Lower leg skin (tissue), 4 donors: ENCODE data around the gene PKD2L2. TPM values are rescaled to one million over a fixed set of nuclear protein-coding genes. Genes with fewer than 3 reads are reported as not detected.

Experiments used
- DNase-seq, 2 donors: peaks; one replicate each; pipeline ENCODE4 v3.0.0-alpha.2; 2019; ENCODE audit warnings: low spot score in 2 of 2
- H3K4me3 ChIP-seq: fragments of 200-600 bp; sonication (generic); 2 replicates; pipeline ENCODE4 v1.5.1; 2017; ENCODE audit warnings: mild to moderate bottlenecking, low read depth; ENCODE audit not compliant: poor library complexity, severe bottlenecking
- CTCF ChIP-seq, 3 donors: fragments of 450-650 bp; IDR thresholded peaks; one replicate each; pipeline ENCODE4 v1.5.1; 2016; ENCODE audit warnings: antibody characterized with exemption in 3 of 3, mild to moderate bottlenecking in 3 of 3, moderate library complexity in 2 of 3
- POLR2A ChIP-seq, 2 donors: fragments of 450-650 bp; IDR thresholded peaks; one replicate each; pipeline ENCODE4 v1.6.1; 2016 to 2017; ENCODE audit warnings: antibody characterized with exemption in 2 of 2, mild to moderate bottlenecking in 1 of 2, moderate library complexity in 1 of 2
- WGBS, 2 donors: methylation state at CpG; one replicate each; pipeline ENCODE4 v1.1.5; 2018; 5-methylcytosine and 5-hydroxymethylcytosine counted together
- intact Hi-C: fragments of 100-400 bp; cut with DNase I; formaldehyde crosslinking; loops from one replicate; pipeline ENCODE4 v1.15.0; 2023; ENCODE audit warnings: low total_unique reads
- total RNA-seq, 4 donors: library from RNA; depleted of rRNA; stranded (reverse); fragments of >200 nt; gene quantifications; one replicate each; pipeline ENCODE4 v1.1.0, GENCODE V29; 2016

Gene PKD2L2
- total RNA-seq, 4 donors from 2014 or later, result not detected

- TF ChIP-seq POLR2A (IDR thresholded peaks at IDR 0.05) (no peak), CTCF (IDR thresholded peaks at IDR 0.05) (no peak)
Observed at GRCh38 chr5:137894586-137894985, 5.3 kb downstream of the PKD2L2 start.

GRCh38 chr5:137896560-137896959, 7.3 kb downstream of the PKD2L2 start:
- no peak for DNase-seq
- TF ChIP-seq POLR2A (IDR thresholded peaks at IDR 0.05), result no peak
- TF ChIP-seq CTCF (IDR thresholded peaks at IDR 0.05), result no peak
- intact Hi-C loops, result no loop called here
- WGBS, 2 donors, result 88 to 89% methylated on average over 3 of the region's 3 CpGs
- H3K4me3 ChIP-seq, result no peak overlapping the region

More at GRCh38 chr5:137894586-137894985, 5.3 kb downstream of the PKD2L2 start:
- H3K4me3 ChIP-seq, result no peak overlapping the region
- DNase-seq, result no peak
- intact Hi-C loops, result no loop called here

- intact Hi-C loops, result no loop called here
- DNase-seq, result no peak
- H3K4me3 ChIP-seq, result no peak overlapping the region
- 89 to 93% methylated on average over 3 of the region's 3 CpGs for WGBS, 2 donors
- TF ChIP-seq CTCF (IDR thresholded peaks at IDR 0.05) (no peak), POLR2A (IDR thresholded peaks at IDR 0.05) (no peak)
Observed at GRCh38 chr5:137899493-137899892, 10.2 kb downstream of the PKD2L2 start.

- TF ChIP-seq POLR2A (IDR thresholded peaks at IDR 0.05), result no peak
- no peak for TF ChIP-seq CTCF (IDR thresholded peaks at IDR 0.05)
- WGBS, 2 donors, result 73 to 75% methylated on average over 5 of the region's 5 CpGs
- intact Hi-C loops, result no loop called here
- H3K4me3 ChIP-seq, result no peak overlapping the region
- DNase-seq, result no peak
Observed at GRCh38 chr5:137901011-137901817, 12.0 kb downstream of the PKD2L2 start.

- TF ChIP-seq POLR2A (IDR thresholded peaks at IDR 0.05) (no peak), CTCF (IDR thresholded peaks at IDR 0.05) (no peak)
- intact Hi-C loops, result no loop called here
- no peak for DNase-seq
- WGBS, 2 donors, result 97 to 100% methylated on average over 1 of the region's 1 CpG
- H3K4me3 ChIP-seq, result no peak overlapping the region
Observed at GRCh38 chr5:137902408-137903133, 13.3 kb downstream of the PKD2L2 start.
